HEK293T (cell line): ENCODE measurements around the gene FGF14.

ENCODE experiments used
- CTCF ChIA-PET: fragments of 350-600 bp; formaldehyde crosslinking; extraction: SDS; loops from one replicate; lab custom pipeline; 2021; ENCODE audit warnings: antibody characterized with exemption, inconsistent platforms; lab: Yijun Ruan, JAX
- POLR2A ChIA-PET: fragments of 350-600 bp; formaldehyde crosslinking; extraction: SDS; loops from one replicate; lab custom pipeline; 2020; ENCODE audit warnings: antibody characterized with exemption, inconsistent platforms; lab: Yijun Ruan, JAX
- DNase-seq: peaks from one replicate; pipeline ENCODE4 v3.0.0; 2012; ENCODE audit warnings: mixed read lengths; ENCODE audit errors: extremely low spot score
- ARNT ChIP-seq: fragments of 450-650 bp; IDR thresholded peaks from 2 replicates; pipeline ENCODE4 v1.6.1; 2017; ENCODE audit warnings: mild to moderate bottlenecking
- BHLHE40 ChIP-seq: fragments of 450-650 bp; IDR thresholded peaks from 2 replicates; pipeline ENCODE4 v1.6.1; 2016; ENCODE audit warnings: mild to moderate bottlenecking, moderate library complexity, borderline replicate concordance
- CTBP1 ChIP-seq: fragments of 450-650 bp; IDR thresholded peaks from 2 replicates; pipeline ENCODE4 v1.6.1; 2016; ENCODE audit warnings: borderline replicate concordance
- ELF4 ChIP-seq: fragments of 450-650 bp; IDR thresholded peaks from 2 replicates; pipeline ENCODE4 v1.6.1; 2017; ENCODE audit warnings: antibody characterized with exemption
- FOXA1 ChIP-seq: fragments of 450-650 bp; IDR thresholded peaks from 2 replicates; pipeline ENCODE4 v1.6.1; 2016; ENCODE audit warnings: mild to moderate bottlenecking
- FOXK2 ChIP-seq: fragments of 450-650 bp; IDR thresholded peaks from 2 replicates; pipeline ENCODE4 v1.6.1; 2016; ENCODE audit warnings: mild to moderate bottlenecking
- FOXM1 ChIP-seq: fragments of 450-650 bp; IDR thresholded peaks from 2 replicates; pipeline ENCODE4 v1.6.1; 2017; ENCODE audit warnings: mild to moderate bottlenecking, borderline replicate concordance
- HDGF ChIP-seq: fragments of 450-650 bp; IDR thresholded peaks from 2 replicates; pipeline ENCODE4 v1.6.1; 2017; ENCODE audit warnings: antibody characterized with exemption, borderline replicate concordance
- L3MBTL2 ChIP-seq: fragments of 450-650 bp; conservative IDR thresholded peaks from 2 replicates; pipeline ENCODE4 v1.6.1; 2016; ENCODE audit warnings: mild to moderate bottlenecking
- LEF1 ChIP-seq: fragments of 450-650 bp; IDR thresholded peaks from 2 replicates; pipeline ENCODE4 v1.6.1; 2017; ENCODE audit warnings: mild to moderate bottlenecking, borderline replicate concordance
- NFRKB ChIP-seq: fragments of 450-650 bp; IDR thresholded peaks from 2 replicates; pipeline ENCODE4 v1.6.1; 2016; ENCODE audit warnings: mild to moderate bottlenecking, moderate library complexity
- SP1 ChIP-seq: fragments of 450-650 bp; IDR thresholded peaks from 2 replicates; pipeline ENCODE4 v1.6.1; 2017
- SUZ12 ChIP-seq: fragments of 450-650 bp; IDR thresholded peaks from 2 replicates; pipeline ENCODE4 v1.6.1; 2016; ENCODE audit warnings: mild to moderate bottlenecking
- TARDBP ChIP-seq: fragments of 450-650 bp; IDR thresholded peaks from 2 replicates; pipeline ENCODE4 v1.6.1; 2016
- ZNF384 ChIP-seq: fragments of 450-650 bp; IDR thresholded peaks from 2 replicates; pipeline ENCODE4 v1.6.1; 2016
- TF ChIP-seq, protein P1 (sequence below): fragments of 450-650 bp; IDR thresholded peaks from 2 replicates; pipeline ENCODE4 v1.6.1; 2016

Gene FGF14

GRCh38 chr13:102198418-102199311 lies 203.2 kb downstream of the FGF14 start:
- no peak for TF ChIP-seq TARDBP
- no peak for TF ChIP-seq LEF1
- no peak for TF ChIP-seq BHLHE40
- no peak for TF ChIP-seq HDGF
- TF ChIP-seq L3MBTL2: no peak
- no peak for TF ChIP-seq SP1
- TF ChIP-seq FOXK2: no peak
- no peak for TF ChIP-seq ELF4
- no peak for TF ChIP-seq ZNF384
- TF ChIP-seq FOXA1: no peak
- TF ChIP-seq FOXM1: no peak
- TF ChIP-seq, protein P1, sequence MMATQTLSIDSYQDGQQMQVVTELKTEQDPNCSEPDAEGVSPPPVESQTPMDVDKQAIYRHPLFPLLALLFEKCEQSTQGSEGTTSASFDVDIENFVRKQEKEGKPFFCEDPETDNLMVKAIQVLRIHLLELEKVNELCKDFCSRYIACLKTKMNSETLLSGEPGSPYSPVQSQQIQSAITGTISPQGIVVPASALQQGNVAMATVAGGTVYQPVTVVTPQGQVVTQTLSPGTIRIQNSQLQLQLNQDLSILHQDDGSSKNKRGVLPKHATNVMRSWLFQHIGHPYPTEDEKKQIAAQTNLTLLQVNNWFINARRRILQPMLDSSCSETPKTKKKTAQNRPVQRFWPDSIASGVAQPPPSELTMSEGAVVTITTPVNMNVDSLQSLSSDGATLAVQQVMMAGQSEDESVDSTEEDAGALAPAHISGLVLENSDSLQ: no peak
- TF ChIP-seq ARNT: no peak
- ChIA-PET POLR2A (no interaction called here), CTCF (no interaction called here)
- no peak for DNase-seq

DNA sequence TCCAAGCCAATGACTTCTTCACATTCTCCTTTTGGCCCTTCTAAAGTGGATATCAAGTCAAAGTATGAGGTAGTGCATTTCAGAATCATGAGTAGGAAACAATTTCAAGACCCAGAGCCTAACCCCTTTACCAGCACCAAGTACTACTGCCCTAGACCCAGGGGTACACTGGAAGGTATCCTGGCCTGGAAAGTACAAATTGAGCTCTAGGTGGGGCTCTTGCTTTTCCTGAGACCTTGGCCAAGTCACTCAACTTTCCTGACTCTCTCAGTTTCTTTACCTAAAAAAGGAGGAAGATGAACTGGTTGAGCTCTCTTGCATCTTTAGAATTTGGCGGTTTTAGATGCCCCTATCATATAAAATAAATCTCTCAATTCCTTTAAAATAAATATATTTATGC lies 204.7 kb downstream of the FGF14 start:
- ChIA-PET POLR2A (no interaction called here), CTCF (no interaction called here)
- no peak for DNase-seq
- TF ChIP-seq FOXK2 (no peak), SP1 (no peak), HDGF (no peak), ZNF384 (no peak), LEF1 (no peak), ELF4 (no peak), BHLHE40 (no peak), NFRKB (no peak), FOXA1 (no peak), SUZ12 (no peak)

GRCh38 chr13:102195566-102196462 lies 206.0 kb downstream of the FGF14 start:
- POLR2A ChIA-PET: no interaction called here
- CTCF ChIA-PET: no interaction called here
- DNase-seq: no peak
- TF ChIP-seq NFRKB: no peak
- TF ChIP-seq ARNT: no peak
- no peak for TF ChIP-seq L3MBTL2
- no peak for TF ChIP-seq ELF4
- no peak for TF ChIP-seq FOXA1
- no peak for TF ChIP-seq SUZ12
- no peak for TF ChIP-seq ZNF384
- no peak for TF ChIP-seq FOXK2
- no peak for TF ChIP-seq HDGF
- TF ChIP-seq, protein P1: no peak
- no peak for TF ChIP-seq SP1
- no peak for TF ChIP-seq BHLHE40
- TF ChIP-seq CTBP1: no peak
- no peak for TF ChIP-seq TARDBP
- TF ChIP-seq FOXM1: no peak
- no peak for TF ChIP-seq LEF1

- POLR2A ChIA-PET: no interaction called here
- TF ChIP-seq L3MBTL2: no peak
- TF ChIP-seq FOXM1: no peak
- no peak for TF ChIP-seq ARNT
- TF ChIP-seq FOXA1: no peak
- no peak for TF ChIP-seq TARDBP
- no peak for TF ChIP-seq BHLHE40
- TF ChIP-seq, protein P1: no peak
- TF ChIP-seq SP1: no peak
- TF ChIP-seq FOXK2: no peak
- TF ChIP-seq ZNF384: no peak
- TF ChIP-seq HDGF: no peak
- TF ChIP-seq LEF1: no peak
- TF ChIP-seq ELF4: no peak
- no peak for TF ChIP-seq SUZ12
- TF ChIP-seq NFRKB: no peak
- TF ChIP-seq CTBP1: no peak
- CTCF ChIA-PET: interaction anchor here (0.6 kb wide), 1 partner anchor 825 kb away, joined by 3 read pairs; no protein-coding TSS in a partner anchor
- DNase-seq: no peak
These were observed 209.0 kb downstream of the FGF14 start for GRCh38 chr13:102192858-102193257.

GRCh38 chr13:102191951-102192502 lies 209.8 kb downstream of the FGF14 start:
- POLR2A ChIA-PET: no interaction called here
- no peak for DNase-seq
- CTCF ChIA-PET: interaction anchor here (0.6 kb wide), 1 partner anchor 64 kb away, joined by 3 read pairs; no protein-coding TSS in a partner anchor
- TF ChIP-seq LEF1 (no peak), TARDBP (no peak), SP1 (no peak), ELF4 (no peak), L3MBTL2 (no peak), FOXA1 (no peak), FOXK2 (no peak), NFRKB (no peak)
